Breast epithelium (tissue), 4 donors: ENCODE results near the gene MAGT1. TPM values are rescaled to one million over a fixed set of nuclear protein-coding genes. Genes with fewer than 3 reads are reported as not detected.
"Not testable (repeated sequence)": the region's sequence is repeated elsewhere in the genome, so short reads cannot be mapped to it uniquely, and the experiment has no call there.

ENCODE experiments used
- DNase-seq, 2 donors: peaks; one replicate each; pipeline ENCODE4 v3.0.0-alpha.2; 2019; ENCODE audit warnings: low spot score in 2 of 2
- H3K27ac ChIP-seq, 2 donors: fragments of 200-600 bp; sonication (generic) in 1 of 2; one replicate each; pipeline ENCODE4 v1.5.1; 2016 to 2019; ENCODE audit warnings: mild to moderate bottlenecking in 1 of 2
- H3K27me3 ChIP-seq, 2 donors: fragments of 200-600 bp; sonication (generic) in 1 of 2; one replicate each; pipeline versions ENCODE4 v1.5.1 to v1.6.0; 2017 to 2019; ENCODE audit warnings: control low read depth in 1 of 2, mild to moderate bottlenecking in 1 of 2
- H3K36me3 ChIP-seq: fragments of 200-600 bp; one replicate; pipeline ENCODE4 v1.5.1; 2019
- H3K4me1 ChIP-seq, 2 donors: fragments of 200-600 bp; sonication (generic); one replicate each; pipeline ENCODE4 v1.5.1; 2016 to 2019; ENCODE audit warnings: control low read depth in 1 of 2
- H3K4me3 ChIP-seq, 3 donors: fragments of 200-600 bp; sonication (generic); 1 replicate in 2 of 3; 2 replicates in 1 of 3; pipeline ENCODE4 v1.5.1; 2016 to 2019; ENCODE audit warnings: mild to moderate bottlenecking in 3 of 3, moderate library complexity in 2 of 3
- H3K9me3 ChIP-seq, 2 donors: fragments of 200-600 bp; sonication (generic) in 1 of 2; one replicate each; pipeline ENCODE4 v1.5.1; 2016 to 2019; ENCODE audit warnings: control low read depth in 1 of 2
- CTCF ChIP-seq, 3 donors: fragments of 450-650 bp; IDR thresholded peaks; one replicate each; pipeline ENCODE4 v1.5.1; 2016 to 2017; ENCODE audit warnings: antibody characterized with exemption in 3 of 3, mild to moderate bottlenecking in 3 of 3, moderate library complexity in 3 of 3
- POLR2A ChIP-seq: fragments of 450-650 bp; IDR thresholded peaks from one replicate; pipeline ENCODE4 v1.6.1; 2016; ENCODE audit warnings: antibody characterized with exemption, mild to moderate bottlenecking, moderate library complexity
- POLR2AphosphoS5 ChIP-seq, 3 donors: sonication (generic); formaldehyde crosslinking; IDR thresholded peaks; one replicate each; pipeline ENCODE4 v1.6.1; 2017; ENCODE audit warnings: antibody characterized with exemption in 3 of 3
- intact Hi-C: fragments of 100-400 bp; cut with DNase I; formaldehyde crosslinking; loops from one replicate; pipeline ENCODE4 v1.15.1; 2023; ENCODE audit warnings: low total_unique reads
- total RNA-seq, 3 donors: library from RNA; depleted of rRNA; stranded (reverse); fragments of >200 nt; gene quantifications; one replicate each; pipeline ENCODE4 v1.1.0, GENCODE V29; 2016

The MAGT1 gene
- 10 to 100 TPM; 38.4 to 55.9 (median 54.7) TPM for total RNA-seq

GRCh38 chrX:77894921-77895886 lies at the start of gene MAGT1:
Gene MAGT1, minus strand, starts transcription at chrX:77895435. Its CDS starts 25 bp downstream, at chrX:77895410.
- H3K4me3 ChIP-seq: peak within 1 kb of the TSS; percentile 64 to 72 (median 64)
- no peaks in the 10 kb centered on the region for H3K27me3 ChIP-seq
- peak within 1 kb of the TSS; percentile 92 to 95 for H3K27ac ChIP-seq
- intact Hi-C loops: no loop called here
- peak; percentile 85 to 95 for DNase-seq
- TF ChIP-seq CTCF (IDR thresholded peaks at IDR 0.05): no peak
- TF ChIP-seq POLR2AphosphoS5 (IDR thresholded peaks at IDR 0.05): peak; percentile 67 to 93 (median 85)
- TF ChIP-seq POLR2A: peak; percentile 30
- H3K9me3 ChIP-seq: no peaks in the 10 kb centered on the region
- H3K36me3 ChIP-seq: no peaks in the 10 kb centered on the region
- no peaks in the 10 kb centered on the region for H3K4me1 ChIP-seq

DNA sequence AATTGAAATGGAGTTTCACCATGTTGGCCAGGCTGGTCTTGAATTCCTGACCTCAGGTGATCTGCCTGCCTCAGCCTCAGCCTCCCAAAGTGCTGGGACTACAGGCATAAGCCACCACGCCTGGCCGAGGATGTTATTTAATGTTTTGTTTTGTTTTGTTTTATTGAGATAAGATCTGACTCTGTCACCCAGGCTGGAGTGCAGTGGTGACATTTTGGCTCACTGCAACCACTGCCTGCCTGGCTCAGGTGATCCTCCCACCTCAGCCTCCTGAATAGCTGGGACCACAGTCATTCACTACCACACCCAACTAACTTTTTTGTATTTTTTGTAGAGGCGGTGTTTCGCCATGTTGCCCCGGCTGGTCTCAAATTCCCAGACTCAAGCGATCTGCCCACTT lies 49.8 kb upstream of the MAGT1 start:
- H3K36me3 ChIP-seq, H3K4me1 ChIP-seq, H3K4me3 ChIP-seq, intact Hi-C loops, H3K27ac ChIP-seq, DNase-seq, H3K27me3 ChIP-seq, H3K9me3 ChIP-seq: not testable (repeated sequence)

- TF ChIP-seq POLR2AphosphoS5 (IDR thresholded peaks at IDR 0.05): no peak
- no peak for TF ChIP-seq POLR2A
- TF ChIP-seq CTCF (IDR thresholded peaks at IDR 0.05): no peak
- no peak for DNase-seq
- Histone ChIP-seq H3K4me3 (no peak overlapping the region), H3K27ac (no peak overlapping the region), H3K4me1 (no peaks in the 10 kb centered on the region), H3K36me3 (no peaks in the 10 kb centered on the region), H3K9me3 (no peaks in the 10 kb centered on the region), H3K27me3 (peaks cover 0 to 12% of the 10 kb centered on the region in 2 donors)
- intact Hi-C loops: no loop called here
Observed at GRCh38 chrX:77938083-77938680, 42.9 kb upstream of the MAGT1 start.

- Histone ChIP-seq H3K27ac (no peak overlapping the region), H3K9me3 (no peaks in the 10 kb centered on the region), H3K36me3 (no peaks in the 10 kb centered on the region), H3K4me3 (no peak overlapping the region), H3K27me3 (peaks cover 0 to 12% of the 10 kb centered on the region in 2 donors), H3K4me1 (no peaks in the 10 kb centered on the region)
- no peak for DNase-seq
- TF ChIP-seq POLR2AphosphoS5 (IDR thresholded peaks at IDR 0.05): no peak
- TF ChIP-seq CTCF (IDR thresholded peaks at IDR 0.05): no peak
- TF ChIP-seq POLR2A: no peak
- intact Hi-C loops: no loop called here
Observed at GRCh38 chrX:77937291-77937690, 42.1 kb upstream of the MAGT1 start.

DNA sequence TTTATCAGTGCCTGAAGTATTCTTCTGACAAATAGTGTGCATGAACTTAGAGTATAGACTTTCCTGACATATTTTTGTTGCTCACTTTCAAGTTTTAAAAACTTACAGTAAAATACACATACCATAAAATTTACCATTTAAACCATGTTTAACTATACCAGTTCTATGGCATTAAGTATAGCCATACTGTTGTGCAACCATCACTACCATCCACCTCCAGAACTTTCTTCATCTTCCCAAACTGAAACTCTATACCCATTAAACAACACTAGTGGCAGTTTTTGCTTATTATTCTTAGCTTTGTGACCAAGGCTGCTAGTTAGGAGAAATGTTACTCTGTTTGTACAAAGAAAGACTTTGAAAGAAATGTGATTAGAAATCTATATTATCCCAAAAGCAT lies 41.1 kb upstream of the MAGT1 start:
- no peak for TF ChIP-seq CTCF (IDR thresholded peaks at IDR 0.05)
- TF ChIP-seq POLR2AphosphoS5 (IDR thresholded peaks at IDR 0.05): no peak
- no peak for TF ChIP-seq POLR2A

More for the DNA sequence above, 41.1 kb upstream of the MAGT1 start:
- Histone ChIP-seq H3K27ac (no peak overlapping the region), H3K36me3 (no peaks in the 10 kb centered on the region), H3K4me1 (no peaks in the 10 kb centered on the region), H3K9me3 (no peaks in the 10 kb centered on the region), H3K27me3 (peaks cover 0 to 12% of the 10 kb centered on the region in 2 donors), H3K4me3 (no peak overlapping the region)
- intact Hi-C loops: no loop called here
- no peak for DNase-seq
